Parathyroid adenoma (tissue), 2 donors: ENCODE measurements around the gene RAI14.

Experiments used
- H2AFZ ChIP-seq: fragments of 300-600 bp; sonication (generic); one replicate; pipeline ENCODE4 v1.7.0; 2017; ENCODE audit warnings: antibody characterized with exemption, mild to moderate bottlenecking
- H3K27ac ChIP-seq: fragments of 300-600 bp; sonication (generic); one replicate; pipeline ENCODE4 v1.7.0; 2017
- H3K27me3 ChIP-seq: fragments of 300-600 bp; sonication (generic); one replicate; pipeline ENCODE4 v1.7.0; 2017; ENCODE audit warnings: low read length; ENCODE audit not compliant: control insufficient read depth, insufficient read depth
- H3K36me3 ChIP-seq: fragments of 300-600 bp; sonication (generic); one replicate; pipeline ENCODE4 v1.7.0; 2017; ENCODE audit warnings: low read length; ENCODE audit not compliant: control insufficient read depth, insufficient read depth
- H3K4me1 ChIP-seq: fragments of 300-600 bp; sonication (generic); one replicate; pipeline ENCODE4 v1.7.0; 2017; ENCODE audit warnings: control low read depth
- H3K4me2 ChIP-seq: fragments of 300-600 bp; sonication (generic); one replicate; pipeline ENCODE4 v1.7.0; 2017; ENCODE audit warnings: low read length
- H3K4me3 ChIP-seq: fragments of 300-600 bp; sonication (generic); one replicate; pipeline ENCODE4 v1.7.0; 2017; ENCODE audit warnings: low read depth, low read length
- H3K79me2 ChIP-seq: fragments of 300-600 bp; sonication (generic); one replicate; pipeline ENCODE4 v1.7.0; 2017; ENCODE audit warnings: control low read depth
- H3K9ac ChIP-seq: fragments of 300-600 bp; sonication (generic); one replicate; pipeline ENCODE4 v1.7.0; 2017; ENCODE audit warnings: mild to moderate bottlenecking
- H3K9me3 ChIP-seq: fragments of 300-600 bp; sonication (generic); one replicate; pipeline ENCODE4 v1.7.0; 2017; ENCODE audit warnings: low read length; ENCODE audit not compliant: control insufficient read depth
- CTCF ChIP-seq: fragments of 300-600 bp; sonication (generic); IDR thresholded peaks from one replicate; pipeline ENCODE4 v1.7.0; 2017; ENCODE audit warnings: antibody characterized with exemption, mild to moderate bottlenecking
- donor health status: primary hyperparathyroidism.

RAI14 gene

GRCh38 chr5:34620185-34620584, 35.9 kb upstream of the RAI14 start:
- Histone ChIP-seq H3K4me1 (no peaks in the 10 kb centered on the region), H3K27ac (no peak overlapping the region), H3K79me2 (no peaks in the 10 kb centered on the region), H3K27me3 (no peaks in the 10 kb centered on the region), H2AFZ (no peak overlapping the region), H3K4me3 (no peak overlapping the region), H3K9ac (no peak overlapping the region), H3K4me2 (no peak overlapping the region), H3K36me3 (no peaks in the 10 kb centered on the region), H3K9me3 (no peaks in the 10 kb centered on the region)
- no peak for TF ChIP-seq CTCF

- no peak for TF ChIP-seq CTCF
- H3K9ac ChIP-seq = no peak overlapping the region
- no peaks in the 10 kb centered on the region for H3K79me2 ChIP-seq
- H2AFZ ChIP-seq = peak overlapping the region; percentile 47
- H3K4me2 ChIP-seq = no peak overlapping the region
- peak overlapping the region; percentile 22 for H3K27ac ChIP-seq
- no peaks in the 10 kb centered on the region for H3K36me3 ChIP-seq
- no peaks in the 10 kb centered on the region for H3K27me3 ChIP-seq
- no peaks in the 10 kb centered on the region for H3K4me1 ChIP-seq
- H3K9me3 ChIP-seq = no peaks in the 10 kb centered on the region
- no peak overlapping the region for H3K4me3 ChIP-seq
Measured at GRCh38 chr5:34621277-34622097, 34.6 kb upstream of the RAI14 start.

GRCh38 chr5:34622098-34622400, 34.1 kb upstream of the RAI14 start:
- H3K4me1 ChIP-seq = no peaks in the 10 kb centered on the region
- peak overlapping the region; percentile 22 for H3K27ac ChIP-seq
- TF ChIP-seq CTCF = no peak
- no peak overlapping the region for H3K9ac ChIP-seq
- no peak overlapping the region for H3K4me2 ChIP-seq
- no peaks in the 10 kb centered on the region for H3K36me3 ChIP-seq
- no peaks in the 10 kb centered on the region for H3K79me2 ChIP-seq
- H2AFZ ChIP-seq = peak overlapping the region; percentile 47
- H3K9me3 ChIP-seq = no peaks in the 10 kb centered on the region
- no peak overlapping the region for H3K4me3 ChIP-seq
- H3K27me3 ChIP-seq = no peaks in the 10 kb centered on the region

- no peaks in the 10 kb centered on the region for H3K9me3 ChIP-seq
- H3K4me1 ChIP-seq = no peaks in the 10 kb centered on the region
- H2AFZ ChIP-seq = no peak overlapping the region
- H3K36me3 ChIP-seq = no peaks in the 10 kb centered on the region
- no peak overlapping the region for H3K4me2 ChIP-seq
- H3K9ac ChIP-seq = no peak overlapping the region
- no peaks in the 10 kb centered on the region for H3K27me3 ChIP-seq
- H3K27ac ChIP-seq = no peak overlapping the region
- no peak for TF ChIP-seq CTCF
- H3K4me3 ChIP-seq = no peak overlapping the region
- no peaks in the 10 kb centered on the region for H3K79me2 ChIP-seq
Measured at GRCh38 chr5:34624691-34625090, 31.4 kb upstream of the RAI14 start.

GRCh38 chr5:34625246-34625645, 30.9 kb upstream of the RAI14 start:
- Histone ChIP-seq H2AFZ (no peak overlapping the region), H3K4me3 (no peak overlapping the region), H3K4me1 (no peaks in the 10 kb centered on the region), H3K9me3 (no peaks in the 10 kb centered on the region), H3K4me2 (no peak overlapping the region), H3K79me2 (no peaks in the 10 kb centered on the region), H3K27ac (no peak overlapping the region), H3K36me3 (no peaks in the 10 kb centered on the region), H3K27me3 (no peaks in the 10 kb centered on the region), H3K9ac (no peak overlapping the region)
- no peak for TF ChIP-seq CTCF
